HCT116 (cell line): ENCODE measurements around the gene CPNE4. TPM values are rescaled to one million over a fixed set of nuclear protein-coding genes. Genes with fewer than 3 reads are reported as not detected.

ENCODE experiments used
- ATAC-seq: fragments of 200-7000 bp; cut with Tn5 transposase; 2 replicates; pipeline ENCODE4 v1.9.1; 2020; ENCODE audit warnings: mild to moderate bottlenecking, moderate library complexity
- BruUV-seq: library from RNA; stranded (reverse); fragments of 400-500 nt; replicated peaks from 2 replicates; lab custom pipeline; 2021; lab: Mats Ljungman, UMichigan
- CTCF ChIA-PET: fragments of 300-600 bp; sonication (Branson Sonifier 250); formaldehyde crosslinking; loops from one replicate; lab custom pipeline; 2021; ENCODE audit warnings: antibody characterized with exemption; lab: Charles Lee
- POLR2A ChIA-PET: fragments of 300-600, 350-600 bp; sonication (Branson Sonifier 250); formaldehyde crosslinking; loops from one replicate; lab custom pipeline; 2021; ENCODE audit warnings: antibody characterized with exemption; lab: Charles Lee
- RAD21 ChIA-PET, 2 experiments: fragments of 300-600 bp; sonication (Branson Sonifier 250); formaldehyde crosslinking; loops; one replicate each; lab custom pipeline; 2023; ENCODE audit warnings: low total read pairs in 2 of 2; ENCODE audit not compliant: uncharacterized antibody in 2 of 2, unreplicated experiment in 2 of 2, low non-redundant PET in 1 of 2; lab: Charles Lee
- DNase-seq: peaks from one replicate; pipeline ENCODE4 v3.0.0-alpha.2; 2010; ENCODE audit warnings: low read depth, low spot score
- H2AFZ ChIP-seq: fragments of 200-600 bp; shearing (Covaris generic), sonication (generic); 2 replicates; pipeline ENCODE4 v1.6.1; 2017; ENCODE audit warnings: low read depth, mixed run types, mixed read lengths, antibody characterized with exemption, low read length; ENCODE audit not compliant: poor library complexity, severe bottlenecking
- H3K27ac ChIP-seq: 2 replicates; pipeline ENCODE4 v1.5.1; 2012; ENCODE audit warnings: low read depth, low read length
- H3K27me3 ChIP-seq: fragments of 200-600 bp; sonication (generic); 2 replicates; pipeline ENCODE4 v1.6.1; 2016; ENCODE audit warnings: mixed run types, low read length, mixed read lengths; ENCODE audit not compliant: insufficient read depth
- H3K36me3 ChIP-seq, 2 experiments: fragments of 200-500 bp in 1 of 2; fragments of 200-600 bp in 1 of 2; sonication (Bioruptor generic) in 1 of 2; sonication (generic) in 1 of 2; 2 replicates each; pipeline versions ENCODE4 v1.5.1 to v1.6.1; 2014 to 2016; ENCODE audit warnings: low read length in 2 of 2, inconsistent platforms in 1 of 2, mixed read lengths in 1 of 2, mixed run types in 1 of 2; ENCODE audit not compliant: insufficient read depth in 2 of 2, control insufficient read depth in 1 of 2
- H3K4me1 ChIP-seq, 2 experiments: fragments of 200-600 bp in 1 of 2; sonication (generic) in 1 of 2; 2 replicates each; pipeline versions ENCODE4 v1.5.1 to v1.6.1; 2012 to 2017; ENCODE audit warnings: low read length in 2 of 2, inconsistent platforms in 1 of 2, mild to moderate bottlenecking in 1 of 2, mixed read lengths in 1 of 2, mixed run types in 1 of 2, moderate library complexity in 1 of 2; ENCODE audit not compliant: insufficient read depth in 2 of 2, control insufficient read depth in 1 of 2
- H3K4me2 ChIP-seq: fragments of 200-600 bp; sonication (generic); 2 replicates; pipeline ENCODE4 v1.6.1; 2017; ENCODE audit warnings: mixed run types, low read length, mixed read lengths
- H3K4me3 ChIP-seq, 2 experiments: fragments of 200-600 bp in 1 of 2; sonication (generic) in 1 of 2; replicated peaks in 1 of 2; 2 replicates each; pipeline ENCODE4 v1.5.1; 2011 to 2016; ENCODE audit warnings: low read length in 2 of 2, control low read depth in 1 of 2, low read depth in 1 of 2, mild to moderate bottlenecking in 1 of 2, mixed read lengths in 1 of 2, mixed run types in 1 of 2
- H3K79me2 ChIP-seq: fragments of 200-600 bp; sonication (generic); 2 replicates; pipeline ENCODE4 v1.6.1; 2017; ENCODE audit warnings: mild to moderate bottlenecking, mixed run types, low read length, moderate library complexity, mixed read lengths; ENCODE audit not compliant: insufficient read depth
- H3K9ac ChIP-seq: fragments of 200-600 bp; sonication (generic); 2 replicates; pipeline ENCODE4 v1.6.1; 2016; ENCODE audit warnings: low read length, mixed read lengths
- H3K9me2 ChIP-seq: fragments of 200-600 bp; sonication (generic), shearing (Covaris generic); 2 replicates; pipeline ENCODE4 v1.6.1; 2017; ENCODE audit warnings: mixed run types, mild to moderate bottlenecking, moderate library complexity; ENCODE audit not compliant: insufficient read depth
- H3K9me3 ChIP-seq, 2 experiments: fragments of 200-500 bp in 1 of 2; fragments of 200-600 bp in 1 of 2; sonication (Bioruptor generic) in 1 of 2; sonication (generic) in 1 of 2; 2 replicates each; pipeline ENCODE4 v1.6.1; 2014 to 2017; ENCODE audit warnings: low read length in 2 of 2, mixed read lengths in 2 of 2, inconsistent platforms in 1 of 2, low read depth in 1 of 2, mild to moderate bottlenecking in 1 of 2, mixed run types in 1 of 2, moderate library complexity in 1 of 2; ENCODE audit not compliant: control insufficient read depth in 1 of 2, insufficient read depth in 1 of 2
- H4K20me1 ChIP-seq: fragments of 200-600 bp; sonication (generic), shearing (Covaris generic); 2 replicates; pipeline ENCODE4 v1.6.1; 2017; ENCODE audit warnings: mixed run types, mild to moderate bottlenecking, moderate library complexity; ENCODE audit not compliant: insufficient read depth
- CBX3 ChIP-seq: IDR thresholded peaks from 2 replicates; pipeline ENCODE4 v1.6.1; 2012; ENCODE audit warnings: low read depth
- CEBPB ChIP-seq: IDR thresholded peaks from 2 replicates; pipeline ENCODE4 v1.6.1; 2012; ENCODE audit warnings: low read depth
- EGR1 ChIP-seq: IDR thresholded peaks from 2 replicates; pipeline ENCODE4 v1.6.1; 2012; ENCODE audit warnings: low read depth
- ELF1 ChIP-seq: IDR thresholded peaks from 2 replicates; pipeline ENCODE4 v1.6.1; 2012; ENCODE audit warnings: low read depth, borderline replicate concordance
- EZH2 ChIP-seq: fragments of 200-600 bp; sonication (generic); IDR thresholded peaks from 2 replicates; pipeline ENCODE4 v1.6.1; 2017; ENCODE audit warnings: antibody characterized with exemption, mixed run types
- EZH2phosphoT487 ChIP-seq: fragments of 200-600 bp; IDR thresholded peaks from 2 replicates; pipeline ENCODE4 v1.6.1; 2018; ENCODE audit warnings: antibody characterized with exemption, borderline replicate concordance
- FOSL1 ChIP-seq: IDR thresholded peaks from 2 replicates; pipeline ENCODE4 v1.6.1; 2012; ENCODE audit warnings: low read depth
- JUND ChIP-seq: IDR thresholded peaks from 2 replicates; pipeline ENCODE4 v1.6.1; 2012
- MAX ChIP-seq: IDR thresholded peaks from 2 replicates; pipeline ENCODE4 v1.6.1; 2012
- POLR2A ChIP-seq: IDR thresholded peaks from 2 replicates; pipeline ENCODE4 v1.7.0; 2011; ENCODE audit warnings: borderline replicate concordance; ENCODE audit not compliant: insufficient read depth, insufficient read length; ENCODE audit errors: extremely low read depth
- POLR2AphosphoS5 ChIP-seq: IDR thresholded peaks from 2 replicates; pipeline ENCODE4 v1.6.1; 2011; ENCODE audit warnings: mild to moderate bottlenecking, low read depth, low read length, moderate library complexity
- REST ChIP-seq: IDR thresholded peaks from 2 replicates; pipeline ENCODE4 v1.6.1; 2012; ENCODE audit warnings: low read depth
- SIN3A ChIP-seq: IDR thresholded peaks from 2 replicates; pipeline ENCODE4 v1.6.1; 2012; ENCODE audit warnings: low read depth
- SP1 ChIP-seq: IDR thresholded peaks from 2 replicates; pipeline ENCODE4 v1.6.1; 2012; ENCODE audit warnings: low read depth
- SRF ChIP-seq: IDR thresholded peaks from 2 replicates; pipeline ENCODE4 v1.6.1; 2012; ENCODE audit warnings: low read depth
- TCF7L2 ChIP-seq: IDR thresholded peaks from 2 replicates; pipeline ENCODE4 v1.7.0; 2011; ENCODE audit warnings: borderline replicate concordance, inconsistent platforms; ENCODE audit not compliant: insufficient read depth, insufficient read length; ENCODE audit errors: extremely low read depth
- YY1 ChIP-seq: IDR thresholded peaks from 2 replicates; pipeline ENCODE4 v1.6.1; 2011; ENCODE audit warnings: low read length, low read depth, moderate library complexity, mild to moderate bottlenecking; ENCODE audit not compliant: insufficient replicate concordance; ENCODE audit errors: extremely low read depth
- ZFX ChIP-seq: fragments of 450-650 bp; IDR thresholded peaks from 2 replicates; pipeline ENCODE4 v1.6.1; 2017
- ZNF274 ChIP-seq: fragments of 200-500 bp; sonication (Bioruptor generic); IDR thresholded peaks from 2 replicates; pipeline ENCODE4 v1.6.1; 2014; ENCODE audit warnings: mild to moderate bottlenecking, low read depth, low read length, inconsistent platforms
- intact Hi-C: fragments of 100-400 bp; cut with micrococcal nuclease; formaldehyde crosslinking; loops from 2 replicates; pipeline ENCODE4 v1.10.0; 2022
- total RNA-seq: library from RNA; stranded (reverse); gene quantifications from one replicate; pipeline ENCODE4 v1.2.1, GENCODE V29; 2021; ENCODE audit not compliant: unreplicated experiment

Gene CPNE4
- total RNA-seq, 1 experiment from 2014 or later, result not detected

- intact Hi-C loops, result no loop called here
- H3K36me3 ChIP-seq, result no peaks in the 10 kb centered on the region
- BruUV-seq, result no TSS peak
- H3K9ac ChIP-seq, result no peak overlapping the region
- H3K4me1 ChIP-seq, result no peaks in the 10 kb centered on the region
- H3K4me2 ChIP-seq, result no peak overlapping the region
- ChIA-PET POLR2A (no interaction called here), RAD21 (no interaction called here), CTCF (no interaction called here)
- DNase-seq, result no peak
- H3K79me2 ChIP-seq, result no peaks in the 10 kb centered on the region
- H3K9me3 ChIP-seq, result no peaks in the 10 kb centered on the region
- no peaks in the 10 kb centered on the region for H3K9me2 ChIP-seq
- H2AFZ ChIP-seq, result no peak overlapping the region
- H3K4me3 ChIP-seq, result no peak overlapping the region
- no peak for ATAC-seq
- H3K27ac ChIP-seq, result no peak overlapping the region
- H3K27me3 ChIP-seq, result 0 out of 2 replicates have a peak, but pooled peaks cover 8% of the 10 kb centered on the region
- no peak for TF ChIP-seq EGR1
- TF ChIP-seq CBX3, result no peak
- no peak for TF ChIP-seq MAX
- no peak for TF ChIP-seq EZH2
- no peak for TF ChIP-seq SIN3A
- TF ChIP-seq, all 23 proteins: peak for 0
- H4K20me1 ChIP-seq, result no peaks in the 10 kb centered on the region
Observed at GRCh38 chr3:131535596-131535995, 499.2 kb downstream of the CPNE4 start.

- Histone ChIP-seq H3K79me2 (no peaks in the 10 kb centered on the region), H3K27ac (no peak overlapping the region), H3K36me3 (no peaks in the 10 kb centered on the region), H3K4me2 (no peak overlapping the region), H3K9me2 (no peaks in the 10 kb centered on the region), H3K4me3 (no peak overlapping the region), H3K9ac (no peak overlapping the region), H4K20me1 (no peaks in the 10 kb centered on the region), H2AFZ (no peak overlapping the region), H3K9me3 (no peaks in the 10 kb centered on the region), H3K27me3 (0 out of 2 replicates have a peak, but pooled peaks cover 8% of the 10 kb centered on the region), H3K4me1 (no peaks in the 10 kb centered on the region)
- BruUV-seq, result no TSS peak
- CTCF ChIA-PET, result no interaction called here
- POLR2A ChIA-PET, result no interaction called here
- intact Hi-C loops, result no loop called here
- no peak for TF ChIP-seq EZH2phosphoT487
- no peak for TF ChIP-seq REST
- no peak for TF ChIP-seq ZFX
- TF ChIP-seq CBX3, result no peak
- no peak for TF ChIP-seq FOSL1
- TF ChIP-seq POLR2A, result no peak
- no peak for TF ChIP-seq MAX
- no peak for TF ChIP-seq EZH2
- no peak for TF ChIP-seq YY1
- TF ChIP-seq SP1, result no peak
- TF ChIP-seq SIN3A, result no peak
- TF ChIP-seq SRF, result no peak
- TF ChIP-seq ELF1, result no peak
- no peak for TF ChIP-seq TCF7L2
- TF ChIP-seq POLR2AphosphoS5, result no peak
- TF ChIP-seq ZNF274, result no peak
- TF ChIP-seq EGR1, result no peak
- TF ChIP-seq CEBPB, result no peak
- no peak for TF ChIP-seq JUND
- no peak for DNase-seq
- RAD21 ChIA-PET, result no interaction called here
- no peak for ATAC-seq
Observed at GRCh38 chr3:131535131-131535530, 499.7 kb downstream of the CPNE4 start.
